DMS 273 (cell line): ENCODE measurements around the gene PFKFB1.
A peak's percentile ranks its signal among the peaks of the same experiment; 100 is the strongest.

Experiments
- DNase-seq: peaks from one replicate; lab custom pipeline; 2025; ENCODE audit not compliant: unreplicated experiment; lab: John Stamatoyannopoulos, UW

PFKFB1 gene

GRCh38 chrX:54994099-54994498 lies at the start of gene PFKFB1:
TSS of gene PFKFB1 (minus strand) at chrX:54994188. CDS start at chrX:54994007, 181 bp downstream.
- no peak for DNase-seq

- DNase-seq = no peak
These were observed 47.5 kb upstream of the PFKFB1 start for GRCh38 chrX:55041514-55041913.

DNA sequence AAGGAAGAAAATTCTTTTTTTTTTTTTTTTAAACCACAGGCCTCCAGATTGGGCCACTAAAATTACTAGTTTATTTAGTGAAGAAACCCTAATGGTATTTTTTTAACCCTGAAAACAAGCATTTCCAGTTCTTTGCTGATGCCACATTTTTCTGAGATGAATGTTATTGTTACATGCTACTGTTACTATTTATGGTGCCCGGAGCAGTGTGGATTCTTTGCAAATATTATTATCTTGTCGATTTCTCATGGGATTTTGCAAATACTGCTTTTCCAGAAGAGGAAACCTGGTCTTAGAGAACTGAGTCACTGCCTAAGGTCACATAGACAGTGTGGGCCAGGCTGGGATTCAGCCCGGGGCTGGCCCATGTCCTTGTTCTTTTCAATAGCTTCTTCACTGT lies 45.5 kb upstream of the PFKFB1 start:
- DNase-seq = no peak

DNA sequence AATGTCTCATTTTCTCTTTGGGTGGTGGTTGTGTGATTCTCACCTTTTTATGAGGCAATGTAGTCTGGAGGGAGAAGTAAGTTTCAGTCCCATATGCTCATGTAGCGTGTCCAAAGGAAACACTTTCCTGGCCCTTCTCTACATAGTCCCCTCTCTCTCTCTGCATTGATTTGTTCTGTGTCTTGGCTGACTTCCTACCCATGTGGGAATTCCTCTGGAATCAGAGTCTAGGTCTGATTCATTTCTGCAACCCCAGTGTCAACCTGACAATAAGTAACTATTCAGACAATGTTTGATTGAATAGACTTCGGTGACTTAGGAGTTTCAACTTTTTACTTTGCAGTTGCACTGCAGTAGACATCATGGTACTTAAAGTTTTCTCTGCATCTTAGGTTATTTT lies 39.4 kb upstream of the PFKFB1 start:
- DNase-seq = no peak

DNA sequence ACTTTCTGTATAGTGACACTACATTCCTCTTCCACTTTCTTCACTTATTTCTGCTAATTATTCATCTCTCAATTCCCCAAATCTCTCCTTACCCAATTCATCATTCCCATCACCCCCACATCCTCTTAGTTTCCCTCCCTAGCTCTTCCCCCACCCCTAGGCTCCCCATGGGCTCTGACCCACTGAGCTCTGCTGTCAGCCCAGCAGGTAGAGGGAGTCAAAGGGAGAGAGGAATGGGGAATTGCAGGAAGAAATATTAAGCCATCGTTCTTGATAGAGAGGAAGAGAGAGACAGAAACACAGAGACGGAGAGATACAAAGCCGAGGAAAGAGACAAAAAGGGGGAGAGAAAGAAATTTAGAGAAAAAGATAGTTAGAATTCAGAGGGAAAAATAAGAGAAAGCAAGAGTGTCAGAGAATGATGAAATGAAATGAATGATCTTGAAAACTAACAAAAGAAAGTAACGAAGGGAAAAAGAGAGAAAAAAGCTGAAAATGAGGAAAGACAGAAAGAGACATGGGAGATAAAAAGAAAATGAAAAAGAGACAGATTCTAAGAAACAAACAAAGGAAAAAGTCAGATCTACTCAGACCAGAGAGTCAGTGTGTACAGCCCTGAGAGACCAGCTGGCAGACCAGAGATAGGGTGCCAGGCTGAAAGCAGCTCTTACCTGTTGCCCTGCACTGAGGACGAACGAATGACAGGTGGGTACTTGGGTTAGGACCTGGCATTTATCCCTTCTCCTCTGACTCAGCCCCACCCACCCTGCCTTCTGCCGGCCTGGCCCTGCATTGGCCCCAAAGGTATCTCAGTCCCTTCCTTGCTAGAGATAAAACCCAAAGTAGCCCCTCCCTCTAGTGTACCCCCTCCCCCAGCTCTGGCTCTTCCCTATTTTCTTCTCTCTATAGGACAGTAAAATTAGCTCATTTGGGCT lies 36.5 kb upstream of the PFKFB1 start, which contains the start of gene ALAS2:
Gene ALAS2 (minus strand): TSS at position 707 of the 935 bp plus-strand sequence. CDS start 4,977 bp downstream, outside the sequence.
- no peak for DNase-seq

GRCh38 chrX:55029291-55029690 lies 35.3 kb upstream of the PFKFB1 start:
- no peak for DNase-seq

GRCh38 chrX:55028611-55029010 lies 34.6 kb upstream of the PFKFB1 start:
- no peak for DNase-seq

DNA sequence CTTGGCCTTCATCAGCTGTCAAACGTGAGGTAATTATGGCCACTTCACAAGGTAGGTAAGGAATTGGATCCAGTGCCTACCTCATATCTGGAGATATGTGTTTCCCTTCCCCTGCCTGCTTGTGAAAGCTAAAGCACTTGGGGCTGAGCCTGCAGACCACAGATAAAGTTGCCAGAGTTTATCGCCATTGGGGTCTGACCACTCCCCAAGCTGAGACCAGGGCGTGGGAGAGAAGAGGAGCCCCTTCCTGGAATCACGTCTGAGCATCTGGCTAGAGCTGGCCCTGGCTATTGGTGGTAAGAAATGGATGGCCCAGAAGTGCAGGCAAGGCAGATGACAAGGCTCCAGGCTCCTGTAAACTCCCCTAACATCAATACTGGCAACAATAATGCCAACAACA lies 34.1 kb upstream of the PFKFB1 start:
- no peak for DNase-seq

- no peak for DNase-seq
These were observed 32.9 kb upstream of the PFKFB1 start for GRCh38 chrX:55026840-55027239.

DNA sequence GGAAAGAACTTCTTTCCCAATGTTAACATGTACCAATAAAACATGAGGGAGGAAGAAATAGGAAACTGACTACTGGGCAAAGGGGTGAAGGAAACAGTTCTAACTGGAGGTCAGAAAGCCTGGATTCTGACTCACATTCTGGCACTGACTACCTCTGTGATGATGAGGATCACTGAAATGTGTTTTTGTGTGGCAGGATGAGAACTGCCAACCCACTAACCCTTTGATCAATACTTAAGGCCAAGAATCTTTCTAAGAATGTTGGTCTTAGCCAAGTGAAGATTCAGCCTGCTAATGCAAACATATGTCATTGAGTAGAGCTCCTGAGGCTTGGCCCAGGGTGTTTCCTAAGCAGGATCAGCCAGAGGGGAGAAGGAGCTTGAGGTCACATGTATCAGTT lies 32.2 kb upstream of the PFKFB1 start:
- no peak for DNase-seq

DNA sequence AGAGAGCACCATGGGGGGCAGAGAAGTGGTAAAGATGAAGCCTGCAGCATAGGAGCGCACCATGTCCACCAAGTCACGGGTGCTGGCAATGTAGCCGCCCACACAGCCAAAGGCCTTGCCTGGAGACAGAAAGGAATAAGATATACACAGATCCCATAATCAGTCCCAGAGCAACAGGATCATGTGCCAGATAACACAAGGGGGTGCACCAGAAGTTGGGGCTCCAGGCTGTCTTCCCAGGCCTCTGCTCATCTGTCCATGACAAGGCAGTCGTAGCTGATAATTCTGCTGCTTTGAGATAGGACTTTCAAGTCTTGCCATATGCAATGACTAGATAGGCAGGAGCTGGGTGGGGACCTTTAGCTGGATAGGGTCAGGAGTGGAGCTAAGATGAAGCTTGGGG lies 20.9 kb upstream of the PFKFB1 start:
- no peak for DNase-seq

GRCh38 chrX:55011294-55011693 lies 17.3 kb upstream of the PFKFB1 start:
- DNase-seq = peak; percentile 24

- no peak for DNase-seq
These were observed 14.8 kb upstream of the PFKFB1 start for GRCh38 chrX:55008571-55009358.

DNA sequence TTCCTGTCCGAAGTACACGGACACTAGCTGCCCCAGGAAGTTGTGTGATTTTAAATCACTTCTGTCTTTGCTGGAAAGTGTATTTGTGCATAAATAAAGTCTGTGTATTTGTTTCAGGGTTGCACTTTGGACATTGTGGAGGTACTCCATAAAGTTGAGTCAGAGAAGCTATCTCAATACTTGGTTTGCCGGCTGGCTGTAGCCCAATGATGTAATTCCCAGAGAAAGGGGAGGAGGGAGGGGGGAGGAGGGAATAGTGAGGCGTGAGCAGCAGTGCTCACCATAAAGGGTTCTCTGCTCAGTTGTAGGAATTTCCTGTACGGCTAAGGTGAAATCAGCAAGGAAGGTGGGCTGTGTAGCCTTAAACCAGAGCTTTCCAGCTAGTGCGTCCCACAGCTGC lies 13.7 kb upstream of the PFKFB1 start:
- DNase-seq = no peak

- DNase-seq = no peak
These were observed 13.0 kb upstream of the PFKFB1 start for GRCh38 chrX:55006827-55007621.

DNA sequence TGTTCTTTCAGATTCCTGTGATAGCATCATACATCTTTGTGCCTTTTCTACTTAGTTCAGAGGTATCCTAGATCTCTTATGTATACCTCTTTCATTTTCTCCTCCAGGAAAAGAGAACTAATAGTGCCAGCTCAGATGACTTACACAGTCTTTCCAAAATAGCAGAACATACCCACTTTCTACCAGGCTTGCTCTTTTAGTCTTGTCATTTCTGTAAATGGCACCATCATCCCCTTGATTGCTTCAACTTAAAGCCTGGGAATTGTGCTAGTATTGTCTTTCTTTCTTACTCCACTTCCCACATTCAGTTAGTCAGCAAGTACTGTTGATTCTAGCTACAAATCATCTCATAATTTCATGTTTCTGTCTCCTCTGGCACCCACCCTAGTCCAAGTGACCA lies 11.3 kb upstream of the PFKFB1 start:
- no peak for DNase-seq

GRCh38 chrX:55004231-55004630 lies 10.2 kb upstream of the PFKFB1 start:
- DNase-seq = no peak

DNA sequence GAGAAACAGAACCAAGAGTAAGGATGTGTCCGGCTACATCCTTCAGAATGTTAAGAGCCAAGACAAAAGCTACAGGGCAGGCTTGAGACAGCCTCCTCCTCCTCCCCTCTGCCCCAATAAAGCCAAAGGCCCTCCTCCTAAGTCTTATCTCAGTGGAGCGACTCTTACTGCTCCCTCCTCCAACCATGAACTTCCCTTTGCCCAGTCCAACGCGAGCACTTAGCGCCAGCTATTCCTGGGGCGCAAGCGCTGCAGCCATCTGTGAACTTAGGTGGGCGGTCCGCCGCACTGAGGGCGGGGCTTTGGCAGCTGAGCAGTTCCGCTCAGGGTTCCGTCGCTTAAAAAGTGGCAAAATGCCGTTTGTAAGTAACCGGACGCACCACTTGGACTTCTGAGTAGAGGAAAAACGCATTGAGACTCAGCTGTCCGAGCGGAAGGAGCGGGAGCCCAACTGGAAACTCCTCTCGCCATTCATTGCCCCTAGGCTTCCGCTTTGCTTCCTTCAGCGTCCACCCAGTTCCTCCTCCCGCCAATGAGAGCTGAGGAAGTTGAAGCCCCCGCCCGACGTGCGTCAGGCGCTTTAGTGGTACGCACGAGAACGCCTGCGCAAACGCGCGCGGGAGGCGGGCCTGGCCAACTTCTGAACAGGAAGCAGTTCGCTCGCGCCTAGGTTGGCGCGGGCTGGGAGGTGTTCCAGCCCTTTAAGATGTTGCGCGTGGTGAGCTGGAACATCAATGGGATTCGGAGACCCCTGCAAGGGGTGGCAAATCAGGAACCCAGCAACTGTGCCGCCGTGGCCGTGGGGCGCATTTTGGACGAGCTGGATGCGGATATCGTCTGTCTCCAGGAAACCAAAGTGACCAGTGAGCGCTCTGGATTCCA lies 6.0 kb upstream of the PFKFB1 start, which contains the start of gene APEX2:
Gene APEX2 (plus strand): TSS at position 647 of the 882 bp plus-strand sequence. CDS start 60 bp downstream, at position 707.
- DNase-seq = peak; percentile 97

DNA sequence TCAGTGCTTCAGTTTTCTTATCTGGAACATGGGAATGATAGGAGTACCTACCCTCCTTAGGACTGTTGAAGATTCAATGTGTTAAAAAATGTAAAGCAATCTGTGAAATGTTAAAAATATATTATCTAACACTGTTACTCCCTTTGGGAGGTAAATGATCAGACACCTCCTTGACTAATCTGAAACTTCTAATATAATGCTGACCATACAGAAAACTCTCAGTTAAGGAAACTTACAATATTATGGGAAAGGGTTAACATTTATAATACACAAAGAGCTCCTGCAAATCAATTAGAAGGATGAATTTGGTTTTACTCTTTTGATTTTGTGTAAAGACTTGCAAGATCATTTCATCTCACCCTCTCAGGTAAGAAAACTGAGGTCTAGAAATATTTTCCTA lies 1.6 kb upstream of the PFKFB1 start:
- DNase-seq = no peak
